HG03045 (cell line): ENCODE data around the gene ITFG1.
"Not testable (repeated sequence)": the region's sequence is repeated elsewhere in the genome, so short reads cannot be mapped to it uniquely, and the experiment has no call there.

Experiments used
- ATAC-seq: cut with Tn5 transposase; IDR thresholded peaks from one replicate; pipeline ENCODE4 v1.9.1; 2021; ENCODE audit warnings: mild to moderate bottlenecking, moderate library complexity; ENCODE audit not compliant: unreplicated experiment

Gene ITFG1

DNA sequence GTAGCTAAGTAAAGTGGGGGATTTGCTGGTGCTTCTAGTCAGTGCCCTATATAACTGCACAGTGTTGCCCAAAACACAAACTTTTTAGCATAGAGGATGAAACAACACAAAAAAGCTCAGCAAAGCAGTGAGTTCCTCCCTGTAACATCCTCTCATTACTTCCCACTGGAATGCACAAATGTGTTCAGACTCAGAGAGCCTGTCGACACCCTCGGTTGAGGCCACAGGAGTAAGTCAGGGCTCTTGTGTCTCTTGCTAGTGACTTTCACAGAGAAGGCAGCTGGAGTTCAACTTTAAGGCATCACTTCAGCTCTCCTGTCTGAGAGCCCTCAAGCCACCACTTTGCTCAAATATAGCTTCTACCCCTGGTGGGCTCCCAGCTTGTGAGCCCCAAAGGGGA, 209.9 kb downstream of the ITFG1 start:
- no peak for ATAC-seq

DNA sequence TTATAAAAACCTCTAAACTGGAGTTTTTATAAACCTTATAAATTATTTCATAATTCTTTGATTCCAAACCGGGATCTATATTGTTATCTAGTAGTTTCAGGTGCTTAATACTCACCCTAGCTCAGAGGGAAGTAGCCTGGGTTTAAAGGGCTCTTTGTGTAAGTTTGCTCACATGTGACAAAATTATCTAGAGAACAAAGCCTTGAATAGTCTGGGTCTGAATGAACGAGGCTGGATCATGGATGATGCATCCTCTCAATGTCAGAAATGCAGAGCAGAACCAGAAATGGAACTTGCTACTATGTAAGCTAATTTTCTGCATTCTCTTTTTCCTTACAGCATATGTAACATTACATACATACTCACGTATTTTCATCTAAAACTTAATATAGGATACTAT, 213.2 kb downstream of the ITFG1 start:
- no peak for ATAC-seq

DNA sequence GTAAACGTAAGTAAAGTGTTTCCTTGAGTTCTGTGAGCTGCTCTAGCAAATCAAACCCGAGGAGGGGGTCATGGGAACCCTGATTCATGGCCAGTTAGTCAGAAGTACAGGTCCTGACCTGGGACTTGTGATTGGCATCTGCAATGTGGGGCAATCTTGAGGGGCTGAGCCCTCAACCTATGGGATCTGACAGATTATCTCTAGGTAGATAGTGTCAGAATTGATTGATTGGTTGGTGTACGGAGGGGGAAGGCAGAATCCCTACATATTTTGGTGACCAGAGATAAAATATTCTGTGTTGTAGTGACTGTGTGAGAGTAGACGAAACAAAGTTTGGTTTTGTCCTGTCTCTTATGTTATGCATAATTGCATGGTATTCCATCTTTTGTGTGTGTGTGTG, 216.7 kb downstream of the ITFG1 start:
- no peak for ATAC-seq

DNA sequence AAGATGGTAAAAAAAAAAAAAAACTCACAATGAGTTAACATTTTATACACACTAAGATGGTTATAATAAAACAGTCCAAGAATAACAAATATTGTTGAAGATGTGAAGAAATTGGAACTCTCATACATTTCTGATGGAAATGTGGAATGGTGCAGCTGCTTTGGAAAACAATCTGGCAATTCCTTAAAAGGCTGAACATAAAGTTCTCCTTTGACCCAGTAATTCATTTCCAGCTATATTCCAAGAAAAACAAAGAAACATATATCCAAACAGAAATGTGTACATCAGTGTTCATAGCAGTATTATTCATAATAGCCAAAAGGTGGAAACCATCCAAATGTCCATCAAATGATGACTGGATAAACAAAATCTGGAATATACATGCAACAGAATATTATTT, 219.8 kb downstream of the ITFG1 start:
- no peak for ATAC-seq

DNA sequence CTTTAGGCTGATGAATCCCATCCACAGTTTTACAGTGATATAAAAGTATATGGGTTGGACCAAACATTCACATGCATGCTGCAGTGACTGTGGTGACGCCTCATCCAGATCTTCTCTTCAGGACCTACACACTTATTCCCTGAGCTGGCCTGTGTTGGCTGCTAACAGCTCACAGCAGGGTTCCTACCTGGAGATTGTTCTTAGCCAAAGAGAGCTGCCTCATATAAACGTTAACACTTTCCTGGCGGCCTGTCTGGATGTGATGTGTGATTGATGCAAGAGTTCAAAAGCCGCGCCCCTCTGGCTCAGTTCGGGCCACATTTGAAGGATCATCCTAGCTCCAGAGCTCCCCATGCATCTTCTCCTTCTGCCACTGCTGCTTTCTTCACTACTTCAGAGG, 224.1 kb downstream of the ITFG1 start:
- ATAC-seq: no peak

DNA sequence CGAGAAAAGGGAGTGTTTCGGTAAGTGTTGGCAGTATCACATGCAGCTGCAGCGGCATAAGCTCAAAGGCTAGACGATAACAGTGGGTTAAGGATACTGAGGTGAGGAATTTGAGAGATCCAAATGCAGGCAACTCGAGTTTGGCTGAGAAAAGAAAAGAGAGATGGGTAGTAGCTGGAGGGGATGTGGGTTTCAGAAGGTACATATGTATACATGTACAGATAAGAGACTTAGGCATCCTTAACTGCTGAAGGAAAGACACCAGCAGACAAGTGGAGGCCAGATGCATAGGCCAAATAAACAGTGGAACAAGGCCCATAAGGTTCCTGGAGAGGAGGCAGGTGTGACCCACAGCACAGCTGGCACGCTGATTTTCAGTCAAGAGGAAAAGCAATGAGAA, 230.6 kb downstream of the ITFG1 start:
- no peak for ATAC-seq

DNA sequence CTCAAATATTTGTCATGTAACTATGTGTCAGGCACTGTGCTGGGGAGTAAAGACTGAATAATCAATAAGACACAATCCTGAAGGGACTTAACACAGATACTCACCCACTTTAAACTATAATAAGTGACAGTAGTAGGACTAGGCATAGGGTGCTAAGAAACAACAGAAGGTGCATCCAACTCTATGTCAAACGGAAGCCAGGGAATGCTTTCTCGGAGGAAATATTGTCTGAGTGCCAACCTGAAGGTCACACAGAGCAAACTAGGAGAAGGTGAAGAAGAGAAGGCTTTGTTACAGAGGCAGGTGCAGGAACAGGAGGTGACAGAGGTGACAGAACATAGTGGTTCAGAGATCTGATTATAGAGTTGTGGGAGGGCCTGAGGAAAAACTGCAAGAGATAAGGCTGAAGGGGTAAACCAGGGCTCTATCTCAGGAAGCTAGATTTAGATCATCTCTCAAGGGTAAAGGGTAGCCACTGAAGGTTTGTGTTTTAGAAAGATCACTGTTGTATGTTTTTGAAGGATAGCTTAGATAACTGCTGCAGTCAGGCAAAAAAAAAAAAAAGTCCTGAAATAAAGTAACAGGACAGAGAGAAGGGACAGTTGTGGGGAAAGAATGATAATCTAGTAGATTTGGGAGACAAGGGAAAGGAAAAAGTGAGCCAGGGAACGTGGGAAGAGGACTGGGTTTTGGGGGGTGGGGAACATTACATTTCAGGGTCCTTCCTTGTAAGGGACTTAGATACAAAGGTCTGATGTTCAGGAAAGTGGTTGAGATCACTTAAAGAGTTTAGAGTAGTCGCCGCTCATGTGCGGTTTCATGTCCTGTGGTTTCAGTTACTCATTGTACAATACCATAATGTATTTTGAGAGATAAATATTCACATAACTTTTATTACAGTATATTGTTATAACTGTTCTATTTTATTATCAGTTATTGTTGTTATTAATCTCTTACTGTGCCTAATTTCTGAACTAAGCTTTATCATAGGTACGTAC, 231.5 kb downstream of the ITFG1 start:
- ATAC-seq: no peak

DNA sequence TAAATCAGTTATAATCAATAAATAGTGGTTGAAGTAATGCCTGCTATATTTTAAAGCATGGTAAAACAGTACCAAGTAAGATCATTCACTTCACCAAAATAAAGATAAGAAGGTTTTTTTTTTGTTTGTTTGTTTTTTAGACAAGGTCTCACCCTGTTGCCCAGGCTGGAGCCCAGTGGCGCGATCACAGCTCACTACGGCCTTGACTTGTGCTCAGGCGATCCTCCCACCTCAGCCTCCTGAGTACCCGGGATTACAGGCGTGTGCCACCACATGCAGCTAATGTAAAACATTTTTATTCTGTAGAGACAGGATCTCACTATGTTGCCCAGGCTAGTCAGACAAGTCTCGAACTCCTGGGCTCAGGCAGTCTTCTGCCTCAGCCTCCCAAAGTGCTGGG, 232.6 kb downstream of the ITFG1 start:
- ATAC-seq: no peak

DNA sequence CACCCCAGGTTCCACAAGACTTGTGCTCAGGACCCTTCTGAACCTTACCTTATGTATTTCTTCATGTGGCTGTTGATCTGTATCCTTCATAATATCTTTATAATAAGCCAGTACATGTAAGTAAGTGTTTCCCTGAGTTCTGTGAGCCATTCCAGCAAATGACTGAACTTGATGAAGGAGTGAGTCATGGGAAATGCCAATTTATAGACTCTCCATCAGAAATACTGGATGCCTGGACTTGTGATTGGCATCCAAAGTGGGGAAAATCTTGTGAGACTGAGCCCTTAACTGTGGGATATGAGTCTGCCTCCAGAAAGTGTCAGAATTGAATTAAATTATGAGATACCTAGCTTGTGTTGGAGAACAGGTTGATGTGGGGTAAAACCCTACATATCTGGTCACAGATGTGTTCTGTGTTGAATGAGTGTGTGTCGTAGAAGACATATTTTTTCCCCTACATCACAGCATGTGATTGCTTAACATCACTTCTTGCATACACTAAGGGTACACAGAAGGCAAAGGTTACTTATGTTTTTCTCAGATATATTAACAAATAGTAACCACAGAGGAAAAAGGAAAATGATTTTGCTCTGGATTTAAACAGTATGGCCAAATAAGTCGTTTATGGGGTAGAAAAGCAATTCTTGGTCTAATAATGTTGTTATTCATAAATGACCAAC, 247.0 kb downstream of the ITFG1 start:
- no peak for ATAC-seq

DNA sequence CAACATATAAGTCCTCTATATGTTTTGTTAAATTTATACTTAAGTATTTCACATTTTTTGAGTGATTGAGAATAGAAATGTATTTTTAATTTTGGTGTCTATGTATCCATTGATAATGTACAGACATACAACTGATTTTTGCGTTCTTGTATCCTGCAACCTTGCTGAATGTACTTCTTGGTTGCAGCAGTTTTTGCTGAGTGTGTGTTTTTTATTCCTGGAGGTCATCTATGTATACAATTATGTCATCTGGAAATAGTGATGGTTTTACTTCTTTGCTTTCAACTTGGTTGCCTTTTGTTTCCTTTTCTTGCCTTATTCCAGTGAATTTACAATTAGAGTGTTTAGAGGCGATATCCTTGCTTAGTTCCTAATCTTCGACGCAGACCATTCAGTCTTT, 249.6 kb downstream of the ITFG1 start:
- ATAC-seq: no peak

DNA sequence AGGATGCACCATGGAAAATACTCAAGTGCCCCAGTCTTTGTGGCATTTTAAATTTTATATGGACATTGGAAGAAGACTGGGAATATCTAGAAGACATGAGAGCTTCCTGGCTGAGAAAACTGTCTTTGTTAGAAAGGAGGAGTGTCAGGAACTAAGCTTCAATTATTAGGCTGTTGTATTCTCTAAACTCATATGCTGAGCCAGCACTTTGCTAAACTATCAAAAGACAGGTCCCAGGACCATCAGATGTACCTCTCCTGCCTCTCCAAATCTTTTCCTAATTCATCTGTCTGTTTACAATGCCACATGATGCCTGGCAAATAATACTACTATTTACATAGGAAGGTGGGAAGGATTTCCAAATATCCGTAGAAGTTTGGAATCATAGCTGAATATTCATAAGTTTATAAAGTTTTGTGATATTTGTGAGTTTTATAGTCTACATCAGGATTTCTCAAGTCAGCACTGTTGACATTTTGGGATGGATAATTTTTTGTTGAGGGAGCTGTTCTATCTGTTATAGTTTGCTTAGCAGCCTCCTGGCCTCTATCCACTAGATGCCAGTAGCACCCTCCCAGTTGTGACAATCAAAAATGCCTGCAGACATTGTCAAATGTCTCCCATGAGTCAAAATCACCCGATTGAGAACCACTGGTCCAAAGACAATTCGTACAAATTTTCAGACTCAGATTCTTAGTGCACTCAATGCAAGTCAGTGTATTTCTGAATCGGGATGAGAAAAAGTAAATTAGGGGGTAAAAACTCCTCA, 255.9 kb downstream of the ITFG1 start:
- no peak for ATAC-seq

DNA sequence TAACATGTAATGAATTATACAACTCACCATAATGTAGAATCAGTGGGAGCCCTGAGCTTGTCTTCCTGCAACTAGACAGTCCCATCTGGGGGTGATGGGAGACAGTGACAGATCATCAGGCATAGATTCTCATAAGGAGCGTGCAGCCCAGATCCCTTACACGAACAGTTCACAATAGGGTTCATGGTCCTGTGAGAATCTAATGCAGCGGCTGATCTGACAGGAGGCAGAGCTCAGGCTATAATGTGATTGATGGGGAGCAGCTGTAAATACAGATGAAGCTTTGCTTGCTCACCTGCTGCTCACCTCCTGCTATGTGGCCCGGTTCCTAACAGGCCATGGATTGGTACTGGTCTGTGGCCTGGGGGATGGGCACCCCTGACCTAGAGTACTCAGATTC, 257.4 kb downstream of the ITFG1 start:
- not testable (repeated sequence) for ATAC-seq

DNA sequence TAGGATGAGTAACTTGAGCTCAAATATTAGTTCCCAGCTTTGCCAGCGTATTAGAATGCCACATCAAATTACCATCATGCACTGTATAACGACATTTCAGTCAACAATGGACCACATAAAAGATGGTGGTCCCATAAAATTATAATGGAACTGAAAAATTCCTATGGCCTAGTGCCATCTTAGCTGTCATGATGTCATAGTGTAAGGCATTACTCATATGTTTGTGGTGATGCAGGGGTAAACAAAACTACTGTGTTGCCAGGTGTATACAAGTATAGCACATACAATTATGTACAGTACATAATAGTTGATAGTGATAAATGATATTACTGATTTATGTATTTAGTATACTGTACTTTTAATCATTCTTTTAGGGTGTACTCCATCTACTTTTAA, 262.7 kb downstream of the ITFG1 start:
- ATAC-seq: no peak

DNA sequence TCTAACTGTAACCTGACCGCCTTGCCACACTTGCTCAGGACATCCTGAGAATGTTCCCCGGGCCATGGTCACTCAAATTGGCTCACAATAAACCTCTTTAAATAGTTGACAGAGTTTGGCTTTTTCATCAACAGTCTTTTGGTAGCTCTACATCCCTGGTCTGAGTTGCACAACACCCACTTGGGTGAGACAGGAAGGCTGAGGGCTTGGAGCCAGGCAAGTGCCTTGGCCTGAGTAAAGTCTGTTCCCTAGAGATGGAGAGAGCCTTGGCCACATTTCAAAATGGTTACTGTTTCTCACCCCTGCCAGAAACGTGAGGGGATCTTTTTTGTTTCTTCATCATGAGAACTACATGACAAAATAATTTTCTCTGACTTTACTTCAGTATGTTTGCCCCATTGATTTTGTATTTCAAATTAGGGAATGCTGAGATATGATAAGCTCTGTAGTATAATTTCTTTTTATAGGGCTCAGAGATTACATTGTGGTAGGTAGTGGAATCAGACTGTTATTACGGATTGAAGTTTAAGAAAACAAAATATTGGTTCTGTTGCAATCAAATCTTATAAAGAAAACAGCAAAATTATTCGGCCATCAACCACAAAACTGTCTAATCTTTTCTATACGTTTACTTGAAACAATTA, 263.2 kb downstream of the ITFG1 start:
- no peak for ATAC-seq

DNA sequence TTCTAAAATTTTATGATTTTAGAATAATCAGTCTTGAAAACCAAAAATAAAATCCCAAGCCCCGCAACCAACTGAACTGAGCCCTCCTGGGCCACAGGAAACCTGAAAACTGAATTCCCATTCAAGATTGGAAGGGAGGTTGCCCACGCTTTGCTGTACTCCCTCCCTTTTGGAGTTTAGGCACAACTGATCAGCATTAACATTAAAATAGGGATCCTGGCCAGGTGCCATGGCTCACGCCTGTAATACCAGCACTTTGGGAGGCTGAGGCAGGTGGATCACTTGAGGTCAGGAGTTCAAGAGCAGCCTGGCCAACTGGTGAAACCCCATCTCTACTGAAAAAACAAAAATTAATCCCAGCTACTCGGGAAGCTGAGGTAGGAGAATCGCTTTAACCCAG, 264.4 kb downstream of the ITFG1 start:
- no peak for ATAC-seq

DNA sequence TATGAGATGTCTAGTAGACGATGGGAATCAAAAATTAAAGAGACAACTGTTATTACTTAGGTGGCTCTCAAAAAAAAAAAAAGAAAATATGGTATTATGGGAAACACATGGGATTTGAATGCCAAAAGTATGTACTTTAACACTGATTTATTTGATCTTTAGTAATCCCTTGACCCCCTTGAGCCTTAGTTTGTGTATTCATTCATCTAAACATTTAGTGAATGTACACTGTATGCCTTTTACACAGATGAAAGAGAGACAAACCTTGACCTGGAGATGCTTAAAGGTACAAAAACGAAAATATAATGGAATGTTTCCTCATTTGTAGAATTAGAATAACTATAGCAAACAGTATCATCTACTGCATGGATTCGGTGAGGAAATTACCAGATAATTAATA, 278.5 kb downstream of the ITFG1 start:
- no peak for ATAC-seq

DNA sequence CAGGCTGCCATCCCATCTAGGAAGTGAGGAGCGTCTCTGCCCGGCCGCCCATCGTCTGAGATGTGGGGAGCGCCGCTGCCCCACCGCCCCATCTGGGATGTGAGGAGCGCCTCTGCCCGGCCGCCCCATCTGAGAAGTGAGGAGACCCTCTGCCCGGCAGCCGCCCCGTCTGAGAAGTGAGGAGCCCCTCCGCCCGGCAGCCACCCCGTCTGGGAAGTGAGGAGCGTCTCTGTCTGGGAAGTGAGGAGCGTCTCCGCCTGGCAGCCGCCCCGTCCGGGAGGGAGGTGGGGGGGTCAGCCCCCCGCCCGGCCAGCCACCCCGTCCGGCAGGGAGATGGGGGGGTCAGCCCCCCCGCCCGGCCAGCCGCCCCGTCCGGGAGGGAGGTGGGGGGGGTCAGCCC, 279.8 kb downstream of the ITFG1 start:
- ATAC-seq: not testable (repeated sequence)

DNA sequence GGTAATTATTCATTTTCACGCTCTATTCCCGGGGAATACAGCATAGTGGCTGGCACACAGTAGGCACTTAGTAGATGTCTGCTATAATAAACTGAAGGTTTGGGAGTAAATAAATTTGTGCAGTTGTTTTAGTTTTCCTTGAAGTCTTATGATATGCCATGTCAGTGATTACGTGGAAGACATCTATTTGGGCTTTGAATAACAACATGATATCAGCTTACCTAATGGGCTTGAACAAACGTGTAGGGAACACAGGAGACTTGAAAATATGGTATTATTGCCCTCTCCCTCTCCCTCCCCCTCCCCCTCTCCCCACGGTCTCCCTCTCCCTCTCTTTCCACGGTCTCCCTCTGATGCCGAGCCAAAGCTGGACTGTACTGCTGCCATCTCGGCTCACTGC, 280.8 kb downstream of the ITFG1 start:
- ATAC-seq: no peak

DNA sequence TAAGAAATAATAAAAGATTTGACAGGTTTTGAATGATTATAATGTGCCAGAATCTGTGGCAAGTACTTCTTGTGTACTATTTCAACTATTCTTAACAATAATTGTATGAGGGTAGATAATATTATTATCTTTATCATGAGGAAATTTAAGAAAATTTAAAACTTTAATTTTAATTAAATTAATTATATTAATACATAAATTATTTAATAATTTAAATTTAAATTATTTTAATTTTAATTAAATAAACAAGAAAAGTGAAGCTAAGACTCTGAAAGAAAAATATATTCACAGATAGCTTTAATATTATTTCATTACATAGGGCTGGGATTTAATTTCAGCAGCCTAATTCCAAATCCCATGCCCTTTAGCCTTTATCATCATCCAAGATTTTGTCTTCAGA, 285.7 kb downstream of the ITFG1 start:
- no peak for ATAC-seq

DNA sequence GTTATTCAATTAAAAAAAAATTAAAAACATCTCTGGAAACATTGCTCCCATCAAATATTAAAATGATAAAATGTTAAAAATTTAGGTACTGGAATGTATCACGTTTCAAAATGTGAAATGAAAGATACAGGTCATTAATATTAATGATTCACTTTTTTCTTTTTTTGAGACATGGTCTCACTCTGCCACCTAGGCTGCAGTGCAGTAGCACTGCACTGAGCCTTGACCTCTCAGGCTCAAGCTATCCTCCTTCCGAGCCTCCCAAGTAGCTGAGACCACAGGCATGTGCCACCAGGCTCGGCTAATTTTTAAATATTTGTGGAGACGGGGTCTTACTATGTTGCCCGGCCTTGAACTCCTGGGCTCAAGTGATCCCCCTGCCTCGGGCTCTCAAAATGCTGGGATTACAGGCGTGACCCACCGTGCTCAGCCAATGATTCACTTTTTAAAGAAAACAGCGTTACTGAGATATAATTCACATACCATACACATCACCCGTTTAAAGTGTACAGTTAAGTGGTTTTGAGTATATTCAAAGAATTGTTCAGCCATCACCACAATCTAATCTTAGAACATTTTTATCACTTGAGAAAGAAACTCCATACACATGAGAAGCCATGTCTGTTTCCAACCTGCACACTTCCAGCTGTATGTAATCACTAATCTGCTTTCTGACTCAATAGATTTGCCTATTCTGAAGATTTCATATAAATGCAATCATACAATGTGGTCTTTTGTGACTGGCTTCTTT, 298.0 kb downstream of the ITFG1 start:
- no peak for ATAC-seq
